HG03139 (cell line): ENCODE results near the gene COLEC11.
"Not testable (repeated sequence)": the region's sequence is repeated elsewhere in the genome, so short reads cannot be mapped to it uniquely, and the experiment has no call there.

ENCODE experiments used
- ATAC-seq: cut with Tn5 transposase; IDR thresholded peaks from one replicate; pipeline ENCODE4 v1.9.1; 2021; ENCODE audit not compliant: unreplicated experiment

The COLEC11 gene

GRCh38 chr2:3594493-3595281, at the start of gene COLEC11:
Gene COLEC11, plus strand, starts transcription at chr2:3595112. Its CDS starts 9,229 bp downstream, at chr2:3604341.
- ATAC-seq, result no peak

GRCh38 chr2:3545788-3546478, 49.0 kb upstream of the COLEC11 start:
- ATAC-seq, result no peak

- no peak for ATAC-seq
Observed at GRCh38 chr2:3547915-3548314, 47.0 kb upstream of the COLEC11 start.

GRCh38 chr2:3553946-3554345, 41.0 kb upstream of the COLEC11 start:
- no peak for ATAC-seq

GRCh38 chr2:3557639-3558204, 37.2 kb upstream of the COLEC11 start:
- ATAC-seq, result peak; percentile 17

GRCh38 chr2:3558205-3559014, 36.5 kb upstream of the COLEC11 start, which contains the start of gene RNASEH1:
Gene RNASEH1, minus strand, starts transcription at chr2:3558333. Its CDS starts 73 bp downstream, at chr2:3558260.
- peak; percentile 98 for ATAC-seq

GRCh38 chr2:3563521-3563976, 31.4 kb upstream of the COLEC11 start:
- ATAC-seq, result peak; percentile 42

- ATAC-seq, result no peak
Observed at GRCh38 chr2:3565117-3565516, 29.8 kb upstream of the COLEC11 start.

GRCh38 chr2:3566806-3567205, 28.1 kb upstream of the COLEC11 start:
- ATAC-seq, result no peak

- ATAC-seq, result not testable (repeated sequence)
Observed at GRCh38 chr2:3569656-3570055, 25.3 kb upstream of the COLEC11 start.

GRCh38 chr2:3571284-3571683, 23.6 kb upstream of the COLEC11 start:
- ATAC-seq, result no peak

- no peak for ATAC-seq
Observed at GRCh38 chr2:3572620-3573019, 22.3 kb upstream of the COLEC11 start.

GRCh38 chr2:3574155-3574554, 20.8 kb upstream of the COLEC11 start:
- no peak for ATAC-seq

GRCh38 chr2:3575534-3576262, 19.2 kb upstream of the COLEC11 start:
- ATAC-seq, result peak; percentile 18

GRCh38 chr2:3576263-3576630, 18.7 kb upstream of the COLEC11 start:
- ATAC-seq, result not testable (repeated sequence)

GRCh38 chr2:3578987-3579386, 15.9 kb upstream of the COLEC11 start:
- ATAC-seq, result no peak

GRCh38 chr2:3580449-3580848, 14.5 kb upstream of the COLEC11 start:
- ATAC-seq, result no peak

GRCh38 chr2:3581367-3582262, 13.3 kb upstream of the COLEC11 start:
- ATAC-seq, result no peak

GRCh38 chr2:3584076-3584475, 10.8 kb upstream of the COLEC11 start:
- ATAC-seq, result no peak
